ENCODE results near the gene EPSTI1.
"Not testable (repeated sequence)": the region's sequence is repeated elsewhere in the genome, so short reads cannot be mapped to it uniquely, and the experiment has no call there.

EPSTI1 gene

DNA sequence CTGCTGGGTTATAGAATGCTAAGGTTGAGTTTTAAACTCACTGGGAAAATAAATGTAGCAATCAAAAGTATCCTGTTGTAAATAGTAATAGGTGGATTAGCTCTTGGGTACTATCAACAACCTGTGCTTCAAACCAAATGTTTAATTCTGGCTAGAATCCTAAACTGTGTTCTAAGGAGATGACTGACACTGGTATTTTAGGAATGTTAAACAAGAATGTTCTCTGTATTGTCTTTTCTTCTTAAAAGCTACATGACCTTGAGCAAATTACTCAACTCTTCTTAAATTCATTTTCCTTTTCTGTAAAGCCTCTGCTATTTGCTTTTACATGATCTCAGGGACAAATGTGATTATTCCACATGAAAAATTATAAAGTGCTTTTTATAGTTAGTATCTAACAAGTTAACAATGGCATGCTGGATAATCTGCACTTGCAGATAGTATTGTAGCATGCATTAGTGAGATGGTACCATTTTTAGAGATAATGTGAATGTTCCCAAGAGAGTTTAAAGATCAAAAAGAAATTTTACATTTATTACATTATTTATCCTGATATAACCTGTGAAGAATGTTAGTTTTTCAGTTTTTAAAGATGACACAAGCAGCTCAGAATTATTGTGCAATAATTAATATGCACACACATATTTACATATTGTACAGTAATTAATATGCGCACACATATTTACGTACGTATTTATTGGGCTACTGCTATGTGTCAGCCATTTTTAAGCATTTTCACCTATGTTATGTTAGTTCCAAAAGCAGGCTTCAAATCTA is 13.6 kb upstream of the EPSTI1 start:
- DNase-seq: no peak

DNA sequence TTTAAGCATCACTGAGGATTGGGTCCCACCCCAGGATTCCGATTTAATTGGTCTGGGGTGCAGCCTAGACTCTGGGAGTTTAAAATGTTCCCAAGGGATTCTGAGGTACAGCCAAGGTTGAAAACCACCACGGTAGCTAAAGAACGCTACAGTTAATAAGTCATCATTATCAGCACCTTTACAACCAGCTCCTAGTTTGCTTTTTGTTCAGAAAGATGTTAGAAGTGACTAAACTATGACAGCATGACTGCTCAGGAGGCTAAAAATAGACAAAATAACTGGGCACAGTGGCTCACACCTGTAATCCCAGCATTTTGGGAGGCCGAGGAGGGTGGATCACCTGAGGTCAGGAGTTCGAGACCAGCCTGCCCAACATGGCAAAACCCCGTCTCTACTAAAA is 11.7 kb upstream of the EPSTI1 start:
- no peak for DNase-seq

DNA sequence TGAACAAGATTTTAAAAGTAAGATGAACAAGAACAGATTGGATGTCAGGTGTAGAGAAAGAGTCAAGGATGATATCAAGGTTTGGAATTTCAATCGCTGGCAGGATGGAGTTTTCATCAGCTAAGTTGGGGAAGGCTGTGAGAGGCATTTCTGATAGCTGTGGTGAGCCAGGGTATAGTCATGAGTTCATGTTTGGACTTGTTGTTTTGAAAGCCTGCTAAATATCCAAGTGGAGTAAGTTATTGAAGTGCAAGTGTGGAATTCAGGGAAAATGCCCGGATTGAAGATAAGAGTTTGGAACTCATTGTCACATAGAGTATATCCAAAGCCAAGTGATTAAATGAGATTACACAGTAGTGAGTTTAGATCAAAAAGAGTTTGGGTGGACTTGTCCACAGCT is 11.0 kb upstream of the EPSTI1 start:
- DNase-seq: no peak

DNA sequence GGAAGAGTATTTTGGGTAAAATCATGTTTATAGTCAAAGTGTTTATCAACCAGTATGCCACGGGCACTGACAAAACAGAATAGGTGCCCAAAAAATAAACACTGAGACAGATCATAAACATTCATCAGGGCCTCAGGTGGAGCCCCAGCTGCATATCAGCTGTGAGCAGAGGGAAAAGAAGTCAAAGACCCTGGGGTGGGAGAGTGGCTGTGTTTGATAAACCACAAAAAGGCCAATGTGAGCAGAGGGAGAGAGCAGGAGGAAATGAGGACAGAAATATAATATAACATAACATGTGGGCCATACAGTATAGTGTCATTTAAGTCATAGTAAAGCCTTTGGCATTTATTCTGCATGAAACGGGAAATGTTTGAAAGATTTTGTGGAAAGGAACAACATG is 10.0 kb upstream of the EPSTI1 start:
- DNase-seq: no peak

DNA sequence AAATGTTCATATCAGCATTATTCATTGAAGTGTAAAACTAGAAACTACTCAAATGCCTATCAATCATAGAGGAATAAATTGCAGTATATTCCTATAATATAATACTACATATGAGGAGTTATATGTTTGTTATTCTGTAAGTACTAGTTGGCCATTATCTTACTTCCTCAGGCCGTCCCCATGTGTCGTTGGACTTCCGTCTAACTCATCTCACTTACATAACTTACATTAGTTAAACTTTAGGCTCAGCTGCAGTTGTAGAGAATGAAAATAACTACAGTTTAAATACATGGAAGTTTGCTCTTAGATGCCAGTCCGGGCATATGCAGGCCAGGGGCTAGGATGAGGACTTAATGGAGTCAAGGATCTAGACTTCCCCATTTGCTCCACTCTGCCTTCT is 8.6 kb upstream of the EPSTI1 start:
- no peak for DNase-seq

DNA sequence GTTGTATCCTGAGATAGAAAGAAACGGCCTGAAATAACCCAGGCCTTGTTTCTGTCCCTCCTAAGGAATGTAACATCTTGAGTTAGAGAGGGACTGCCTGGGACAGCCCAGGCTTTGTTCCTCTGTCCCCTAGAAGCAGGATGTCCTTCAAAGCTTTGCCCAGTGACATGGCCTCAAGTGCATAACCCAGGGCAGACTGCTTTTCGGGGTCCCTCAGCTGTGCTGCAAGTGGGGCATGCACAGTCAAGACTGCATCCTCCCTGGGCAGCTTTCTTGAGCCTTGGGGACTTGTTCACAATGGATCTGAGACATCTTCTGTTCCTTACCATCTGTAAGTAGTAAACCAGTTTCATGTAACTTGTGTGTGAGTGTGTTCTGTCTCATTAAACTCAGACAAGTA is 7.5 kb upstream of the EPSTI1 start:
- DNase-seq: no peak

DNA sequence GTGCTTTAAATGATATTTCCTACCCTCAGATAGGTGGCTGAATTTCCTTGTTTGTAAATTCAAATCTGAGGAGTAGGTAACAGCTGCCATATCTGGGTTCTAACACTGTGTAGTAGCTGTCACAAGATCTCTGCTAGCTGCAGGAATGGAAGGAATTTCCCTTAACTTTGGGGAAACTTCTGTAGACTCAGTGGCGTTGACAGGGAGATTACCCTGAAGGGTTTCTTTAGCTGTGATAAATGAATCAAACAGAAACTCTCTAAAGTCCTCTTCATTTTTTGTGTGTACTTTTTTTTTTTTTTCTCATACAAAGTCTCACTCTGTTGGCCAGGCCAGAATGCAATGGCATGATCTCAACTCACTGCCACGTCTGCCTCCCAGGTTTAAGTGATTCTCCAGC is 5.3 kb upstream of the EPSTI1 start:
- no peak for DNase-seq

DNA sequence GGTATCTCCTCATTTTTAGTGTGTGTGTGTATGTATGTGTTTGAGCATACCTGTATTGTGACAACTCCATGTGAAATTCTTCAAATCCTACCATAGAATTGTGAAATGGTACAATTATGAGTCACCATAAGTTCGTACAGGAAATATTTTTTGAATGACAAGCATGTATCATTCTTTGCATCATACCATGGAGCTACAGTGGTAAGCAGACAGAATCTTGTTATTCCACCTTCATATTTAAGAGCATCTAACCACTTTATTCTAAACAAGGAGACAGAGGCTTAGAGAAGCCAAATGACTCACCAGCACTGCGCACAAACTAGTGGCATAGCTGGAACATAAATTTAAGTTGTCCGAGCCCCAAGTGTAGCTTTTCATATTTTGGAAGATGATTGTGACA is 4.5 kb upstream of the EPSTI1 start:
- no peak for DNase-seq

DNA sequence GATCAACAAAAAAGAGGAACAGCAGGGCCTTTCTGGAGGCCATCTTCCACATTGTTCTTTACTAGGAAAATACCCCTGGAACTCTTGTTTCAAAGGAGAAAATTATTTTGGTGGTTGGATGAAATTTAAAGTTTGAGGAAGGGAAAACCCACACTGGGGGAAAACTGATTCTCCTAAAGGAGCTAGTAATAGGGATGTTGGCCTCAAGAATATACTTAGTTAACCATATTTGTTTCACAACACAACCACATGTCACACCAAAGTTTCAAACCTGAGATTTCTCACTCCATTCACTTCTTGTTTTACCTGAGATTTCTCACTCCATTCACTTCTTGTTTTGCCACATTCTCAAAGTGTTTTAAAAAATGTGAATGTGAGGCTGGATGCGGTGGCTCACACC is 2.8 kb upstream of the EPSTI1 start:
- no peak for DNase-seq

DNA sequence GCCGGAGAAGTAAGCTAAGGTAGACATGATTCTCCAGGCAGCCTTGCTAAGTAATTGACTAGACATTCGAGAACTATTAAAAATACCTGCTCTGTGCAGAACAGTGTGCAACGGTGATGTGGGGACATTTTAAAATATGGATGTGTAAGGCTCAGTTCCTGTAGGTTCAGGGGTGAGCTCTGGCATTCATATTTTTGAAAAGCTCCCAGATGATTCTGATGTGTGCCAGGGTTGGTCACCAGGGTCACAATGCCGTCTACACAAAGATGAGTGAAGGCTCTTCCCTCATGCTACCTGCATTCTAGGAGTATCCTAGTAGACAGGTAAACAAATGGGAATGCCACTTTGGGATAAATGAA is 702 bp upstream of the EPSTI1 start:
- no peak for DNase-seq

DNA sequence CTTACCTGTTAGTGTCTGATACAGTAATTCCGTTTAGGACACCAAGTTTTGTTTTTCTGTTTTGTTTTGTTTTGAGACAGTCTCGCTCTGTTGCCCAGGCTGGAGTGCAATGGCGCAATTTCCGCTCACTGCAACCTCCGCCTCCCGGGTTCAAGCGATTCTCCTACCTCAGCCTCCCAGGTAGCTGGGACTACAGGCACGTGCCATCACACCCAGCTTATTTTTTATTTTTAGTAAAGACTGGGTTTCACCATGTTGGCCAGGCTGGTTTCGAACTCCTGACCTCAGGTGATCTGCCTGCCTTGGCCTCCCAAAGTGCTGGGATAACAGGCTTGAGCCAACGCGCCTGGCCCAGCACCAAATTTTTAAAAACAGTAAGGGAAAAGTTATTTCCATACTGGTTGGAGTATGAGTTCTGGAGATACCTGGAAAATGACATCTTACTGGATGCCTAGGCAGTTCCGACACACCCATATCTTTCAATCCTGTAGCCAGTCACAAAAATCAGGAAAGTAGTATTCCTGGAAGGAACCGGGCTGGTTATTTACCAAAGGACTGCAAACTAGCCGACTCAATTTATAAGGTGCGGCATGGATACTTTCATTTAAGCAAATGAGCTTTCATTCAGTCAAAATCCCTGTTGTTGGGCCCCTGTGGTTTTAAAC is 676 bp downstream of the EPSTI1 start:
- not testable (repeated sequence) for DNase-seq

DNA sequence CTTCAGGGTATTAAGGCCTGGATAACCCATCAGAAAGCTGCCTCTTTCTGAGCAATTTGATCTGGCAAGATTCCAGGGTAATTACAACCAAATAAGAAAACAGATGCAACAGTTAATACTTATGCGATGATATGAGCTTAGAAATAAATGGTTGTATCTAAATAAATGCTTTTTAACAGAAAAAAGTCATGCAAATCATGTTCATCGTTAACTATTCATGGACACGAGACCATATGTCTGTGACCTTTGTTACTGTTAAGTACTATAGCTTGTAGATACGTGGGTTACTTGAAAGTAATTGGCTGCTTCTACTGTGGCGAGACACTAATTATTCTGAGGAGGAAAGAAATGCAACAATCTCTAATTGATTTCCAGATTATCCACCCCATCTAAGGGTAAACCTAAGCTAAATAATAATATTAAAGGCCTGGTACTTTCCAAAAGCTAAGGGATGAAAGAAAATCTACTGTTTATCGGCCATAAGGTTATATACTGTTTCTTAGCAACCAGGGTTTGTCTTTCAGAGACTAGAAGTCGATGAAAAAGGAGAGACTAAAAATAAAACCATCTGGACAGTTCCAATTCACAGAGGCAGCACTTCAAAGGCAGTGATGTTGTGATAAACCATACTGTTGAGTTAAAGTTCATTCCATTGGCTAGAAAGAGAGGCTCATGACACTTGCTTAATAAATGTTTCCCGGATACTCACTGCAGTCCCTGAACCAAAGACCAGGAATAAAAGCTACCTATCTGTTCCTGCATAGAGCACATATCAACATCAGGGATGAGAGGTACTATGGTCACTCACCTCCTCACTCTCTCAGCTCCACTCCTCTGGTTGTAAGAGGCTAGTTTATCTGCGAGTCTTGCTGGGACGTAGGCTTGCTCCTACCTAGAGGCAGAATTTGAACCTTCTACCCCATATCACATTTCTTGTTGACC is 1.5 kb downstream of the EPSTI1 start:
- DNase-seq: no peak

DNA sequence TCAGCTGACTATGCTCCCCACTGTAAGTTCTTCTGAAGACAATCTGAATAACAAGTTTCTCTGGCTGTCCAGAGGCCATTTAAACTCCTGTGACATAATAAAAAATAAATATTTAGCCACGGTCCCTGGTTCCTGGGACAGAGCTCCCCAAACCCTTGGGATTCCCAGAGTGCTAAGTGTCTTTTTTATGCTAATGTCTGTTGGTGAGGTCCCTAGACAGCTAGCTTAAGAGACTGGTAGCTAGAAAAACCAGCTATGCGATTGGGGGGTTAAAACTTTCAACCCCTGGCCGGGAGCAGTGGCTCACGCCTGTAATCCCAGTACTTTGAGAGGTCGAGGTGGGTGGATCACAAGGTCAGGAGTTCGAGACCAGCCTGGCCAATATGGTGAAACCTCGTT is 5.9 kb downstream of the EPSTI1 start:
- DNase-seq: no peak

DNA sequence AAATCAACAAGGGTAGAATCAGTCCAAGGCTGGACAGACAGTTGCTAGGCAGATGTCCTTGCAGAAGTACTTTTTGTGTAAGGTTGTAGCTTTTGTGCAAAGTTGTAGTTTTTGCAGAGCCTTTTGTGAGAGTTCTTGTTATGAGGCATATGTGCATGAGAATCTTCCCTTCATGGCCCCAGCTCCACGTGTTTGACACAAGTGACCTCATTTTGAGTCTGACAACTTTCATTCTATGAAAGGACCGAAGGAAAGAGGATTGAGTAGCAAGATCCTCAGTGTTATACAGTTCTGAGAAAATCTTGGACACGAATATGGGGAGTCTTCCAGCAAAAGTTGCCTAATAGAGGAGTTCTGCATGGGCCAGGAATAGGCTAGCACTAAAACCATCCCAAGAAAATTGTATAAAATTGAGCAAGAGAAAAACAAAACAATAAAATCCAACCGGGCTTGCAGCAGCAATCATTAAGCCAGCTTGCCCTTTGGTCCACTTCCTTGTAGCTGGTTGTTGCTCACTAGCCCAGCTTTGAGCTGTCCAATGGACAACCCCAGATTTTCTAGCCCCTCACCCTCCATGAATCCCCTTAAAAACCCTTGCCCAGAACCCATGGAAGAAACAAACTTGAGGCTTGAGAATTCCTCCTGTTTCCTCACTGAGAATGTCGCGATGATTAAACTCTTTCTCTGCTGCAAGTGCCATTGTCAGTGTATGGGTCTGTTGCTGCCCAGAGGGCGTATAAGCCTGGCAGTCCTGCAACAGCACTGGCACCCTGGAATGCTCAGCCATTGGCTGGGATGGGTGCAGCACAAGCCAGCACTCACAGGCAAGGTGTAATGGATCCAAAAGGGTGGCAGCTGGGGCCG is 6.5 kb downstream of the EPSTI1 start:
- no peak for DNase-seq

DNA sequence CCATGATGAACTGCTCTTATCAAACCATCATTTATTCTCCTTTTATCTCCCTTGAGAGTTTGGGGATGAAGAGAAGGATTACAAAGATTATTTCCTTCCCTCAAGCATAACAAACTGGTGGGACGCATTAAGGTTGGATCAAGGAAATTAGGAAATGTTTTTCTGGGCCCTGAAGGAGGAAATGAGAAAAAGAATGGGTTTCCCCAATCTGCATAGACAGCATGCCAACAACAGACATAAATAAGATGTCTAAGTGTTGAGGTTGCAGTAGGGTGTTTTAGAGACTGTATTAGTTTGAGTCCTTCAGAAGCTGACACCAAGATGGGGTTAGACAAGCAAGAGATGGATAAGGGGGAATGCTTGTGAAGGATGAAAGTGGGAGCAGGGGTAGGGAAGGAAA is 7.3 kb downstream of the EPSTI1 start:
- no peak for DNase-seq

DNA sequence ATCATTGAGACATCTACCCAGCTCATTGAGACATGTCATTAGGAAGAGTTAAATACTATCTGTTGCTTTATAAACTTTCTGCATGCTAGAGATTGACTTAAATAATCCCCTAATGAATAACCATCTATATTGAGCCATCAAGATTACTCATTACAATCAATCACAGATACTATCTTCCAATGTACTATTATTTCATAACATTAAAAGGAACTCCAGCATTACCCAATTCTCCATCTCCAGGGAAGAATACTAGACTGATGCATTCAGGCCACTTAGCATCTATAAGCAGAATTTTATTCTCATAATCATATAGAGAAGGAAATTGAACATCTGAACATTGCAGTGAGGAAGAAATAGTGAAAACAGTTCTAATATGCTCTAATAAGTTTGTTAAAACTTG is 8.0 kb downstream of the EPSTI1 start:
- no peak for DNase-seq

DNA sequence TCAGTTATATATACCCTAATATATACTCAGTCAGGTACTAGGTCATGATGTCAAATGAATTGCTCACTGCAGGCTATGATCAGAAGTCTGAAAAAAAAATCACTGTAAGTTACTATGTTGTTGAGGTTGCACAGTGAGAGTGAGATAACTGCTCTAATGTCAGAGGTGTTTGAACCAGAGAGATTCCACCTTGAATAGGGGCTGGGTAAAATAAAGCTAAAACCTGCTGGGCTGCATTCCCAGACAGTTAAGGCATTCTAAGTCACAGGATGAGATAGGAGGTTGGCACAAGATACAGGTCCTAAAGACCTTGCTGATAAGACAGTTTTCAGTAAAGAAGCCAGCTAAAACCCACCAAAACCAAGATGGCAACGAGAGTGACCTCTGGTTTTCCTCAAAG is 10.2 kb downstream of the EPSTI1 start:
- no peak for DNase-seq

DNA sequence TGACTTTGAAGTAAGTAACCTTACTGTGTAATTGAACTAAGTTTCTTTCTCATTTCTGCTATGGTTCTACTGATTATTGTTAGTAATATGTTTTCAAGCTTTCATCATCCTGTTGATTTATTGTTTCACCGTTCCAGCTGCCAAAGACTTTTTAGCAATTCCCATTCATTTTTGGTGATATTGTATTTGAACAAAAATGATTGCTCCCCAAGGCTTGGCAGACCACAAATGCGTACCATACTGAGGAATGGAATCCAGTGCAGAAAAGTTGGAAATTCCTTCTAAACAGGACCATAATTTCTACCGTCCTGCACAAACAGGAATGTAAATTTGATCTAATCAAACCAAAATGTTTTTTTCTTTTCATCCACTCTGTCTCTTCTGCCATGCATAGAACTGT is 10.7 kb downstream of the EPSTI1 start:
- no peak for DNase-seq

DNA sequence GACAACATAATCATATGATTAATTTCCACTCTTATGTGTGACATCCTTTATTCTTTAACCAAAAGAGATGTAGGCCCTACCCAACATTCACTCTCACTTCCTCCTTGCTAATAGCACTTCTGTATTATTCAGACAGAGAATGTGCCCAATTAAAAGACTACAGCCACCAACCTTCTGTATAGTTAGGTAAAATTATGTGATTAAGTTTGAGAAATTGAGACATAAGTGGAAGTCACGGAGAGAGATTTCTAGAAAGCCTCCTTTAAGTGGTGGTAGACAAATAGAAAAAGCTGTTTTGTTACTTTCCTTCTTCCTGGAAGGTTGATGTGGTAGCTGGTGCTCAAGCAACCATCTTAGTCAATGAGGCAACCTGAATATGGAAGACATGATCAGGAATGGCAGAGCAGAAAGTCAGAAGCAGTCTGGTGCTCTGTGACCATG is 14.8 kb downstream of the EPSTI1 start:
- no peak for DNase-seq

DNA sequence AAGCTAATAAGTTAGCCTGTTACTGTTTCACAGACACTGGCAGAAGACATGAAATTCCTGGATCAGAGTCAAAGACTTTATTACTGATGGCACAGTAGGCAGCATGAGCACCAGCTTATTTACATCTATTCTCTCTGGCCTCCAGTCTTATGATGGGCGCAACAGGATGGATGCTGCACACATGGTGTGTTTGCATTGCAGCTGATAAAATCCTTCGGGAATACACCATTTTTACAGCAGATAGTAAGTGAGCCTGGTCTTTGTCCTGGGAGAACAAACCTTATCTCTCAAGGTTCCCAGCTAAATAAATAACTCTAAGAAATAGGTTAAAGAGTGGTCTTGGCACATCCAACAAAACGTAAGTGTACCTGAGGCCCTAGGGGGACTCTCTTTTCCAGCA is 16.0 kb downstream of the EPSTI1 start:
- no peak for DNase-seq

DNA sequence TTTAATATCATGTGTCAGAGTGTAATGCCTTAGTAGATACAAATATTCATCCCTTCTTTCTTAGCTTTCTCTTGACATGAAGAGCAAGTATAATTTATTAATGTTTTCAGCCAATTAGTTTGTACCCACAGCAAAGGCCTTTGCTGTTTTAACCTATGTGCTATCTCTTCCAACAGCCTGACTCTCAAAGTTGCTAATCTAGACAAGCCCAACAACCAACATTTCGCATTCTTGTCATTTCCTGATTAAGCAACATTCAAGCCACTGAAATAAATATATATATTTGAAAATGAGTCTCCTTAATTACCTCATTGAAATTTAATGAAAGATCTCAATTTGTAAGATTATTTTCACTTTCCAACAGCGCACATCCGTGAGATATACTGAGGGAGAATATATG is 18.5 kb downstream of the EPSTI1 start:
- no peak for DNase-seq

DNA sequence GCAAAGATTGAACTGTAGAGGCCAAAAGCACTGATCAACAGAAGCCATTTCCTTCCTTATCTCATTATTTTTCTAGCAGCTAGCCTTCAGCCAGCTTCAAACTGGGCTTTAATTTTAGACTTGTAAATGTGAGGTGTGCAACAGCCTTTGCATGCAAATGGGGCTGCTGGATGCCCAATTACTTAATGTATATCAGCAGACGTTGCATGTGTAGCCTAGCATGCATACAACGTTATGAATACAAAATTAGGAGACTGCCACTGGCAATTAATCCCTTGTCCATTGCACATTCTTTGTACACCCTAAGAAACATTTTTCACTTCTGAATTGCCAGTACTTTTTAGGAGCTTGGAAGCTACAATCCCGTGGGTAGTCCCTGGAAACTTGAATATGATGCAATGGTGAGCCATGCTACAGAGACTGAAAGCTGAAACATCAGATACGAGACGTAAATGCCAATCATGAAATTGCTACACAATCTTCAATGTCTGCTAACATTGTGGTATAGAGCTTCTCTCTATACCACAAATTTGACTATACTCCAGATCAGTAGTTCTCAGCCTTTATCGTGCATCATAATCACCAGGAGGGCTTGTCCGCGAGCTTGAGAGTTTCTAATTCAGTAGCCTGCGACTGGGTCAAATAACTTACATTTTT is 20.2 kb downstream of the EPSTI1 start:
- DNase-seq: no peak

Data from cerebellar nuclear complex (tissue), 1 donor.